Pulmonary artery endothelial cell (primary cell): ENCODE data around the gene PPP1R1B. TPM values are rescaled to one million over a fixed set of nuclear protein-coding genes. Genes with fewer than 3 reads are reported as not detected.

Experiments used
- DNase-seq: peaks from one replicate; pipeline ENCODE4 v3.0.0-alpha.2; 2011; ENCODE audit warnings: low read depth, low spot score
- total RNA-seq: library from RNA; depleted of rRNA; stranded (reverse); fragments of >200 nt; gene quantifications from 2 replicates; pipeline ENCODE4 v1.2.3, GENCODE V29; 2014

Gene PPP1R1B
- total RNA-seq, 1 donor from 2014 or later, result not detected

GRCh38 chr17:39614545-39615157 is 12.1 kb upstream of the PPP1R1B start:
- no peak for DNase-seq

DNA sequence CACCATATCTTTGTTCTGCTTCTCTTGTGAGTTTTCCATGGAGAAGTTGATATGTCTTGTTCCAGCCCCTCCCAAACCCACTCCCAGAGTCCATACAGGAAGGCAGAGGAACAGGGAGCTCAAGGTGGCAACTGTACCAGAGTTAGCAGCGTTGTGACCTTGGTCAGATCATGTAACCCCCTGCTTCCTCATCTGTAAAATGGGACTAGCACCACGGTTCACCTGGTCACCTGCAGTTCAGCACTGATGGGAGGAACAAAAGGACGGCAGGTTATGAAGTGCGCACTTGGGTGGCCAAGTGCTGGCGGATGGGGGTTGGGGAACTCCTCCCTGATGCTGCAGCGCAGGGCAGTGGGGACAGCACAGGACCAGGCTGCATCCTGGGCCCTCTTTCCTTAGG is 11.3 kb upstream of the PPP1R1B start:
- DNase-seq, result no peak

GRCh38 chr17:39617100-39617445 is 9.7 kb upstream of the PPP1R1B start:
- no peak for DNase-seq

GRCh38 chr17:39617446-39618245 is 9.1 kb upstream of the PPP1R1B start:
- DNase-seq, result peak; percentile 15

- no peak for DNase-seq
Measured at GRCh38 chr17:39618246-39618913, 8.4 kb upstream of the PPP1R1B start.

DNA sequence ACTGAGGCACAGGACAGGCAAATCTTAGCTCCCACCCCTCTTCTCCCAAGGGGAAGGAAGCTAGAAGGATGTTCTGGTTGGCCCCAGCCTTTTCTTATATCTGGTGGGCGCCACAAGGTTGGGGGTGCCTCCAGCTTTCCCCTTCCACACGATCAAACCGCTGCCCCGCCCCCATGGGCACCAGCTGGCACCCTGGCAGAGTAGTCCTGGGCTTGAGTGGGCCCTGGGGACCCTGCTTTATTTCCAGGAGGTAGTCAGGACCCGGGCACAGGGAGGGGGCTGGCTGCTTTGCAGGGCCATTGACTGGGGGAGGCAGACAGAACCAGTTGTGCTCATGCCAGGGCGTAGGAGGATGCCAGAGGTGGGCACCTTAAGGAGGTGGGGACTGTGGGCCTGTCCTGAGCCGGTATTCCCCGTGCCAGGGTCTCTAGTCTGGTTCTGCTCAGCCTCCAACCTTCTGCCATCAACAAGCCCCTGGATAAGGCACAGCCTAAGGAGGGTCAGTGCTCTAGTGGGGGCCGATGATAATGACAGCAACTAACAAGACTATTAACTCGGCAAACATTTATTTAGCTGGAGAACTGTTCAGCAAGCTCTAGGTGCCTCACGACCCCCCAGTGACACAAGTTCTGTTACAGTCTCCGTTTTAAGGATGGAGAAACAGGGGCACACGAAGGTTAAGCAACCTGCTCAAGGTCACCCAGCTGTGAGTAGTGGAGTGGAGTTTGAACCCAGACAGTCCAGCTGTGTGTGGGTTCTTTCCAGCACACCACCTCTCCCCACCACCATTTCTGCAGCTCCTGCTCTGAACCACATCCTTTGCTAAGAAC is 7.6 kb upstream of the PPP1R1B start:
- no peak for DNase-seq

DNA sequence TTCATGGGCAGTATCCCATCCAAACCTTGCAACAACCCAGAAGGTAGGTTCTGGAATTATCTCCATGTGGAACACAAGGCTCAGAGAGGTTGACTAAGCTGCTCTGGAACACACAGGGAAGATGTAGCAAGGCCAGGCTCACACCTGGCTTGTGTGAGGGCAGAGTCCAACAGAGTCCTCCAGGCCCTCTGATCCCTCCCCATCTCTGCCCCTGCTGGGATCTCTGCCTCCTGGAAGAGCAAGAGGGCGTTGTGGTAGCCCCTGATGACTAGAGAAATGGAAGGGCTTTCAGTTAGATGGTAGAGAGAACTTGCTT is 7.0 kb upstream of the PPP1R1B start:
- no peak for DNase-seq

DNA sequence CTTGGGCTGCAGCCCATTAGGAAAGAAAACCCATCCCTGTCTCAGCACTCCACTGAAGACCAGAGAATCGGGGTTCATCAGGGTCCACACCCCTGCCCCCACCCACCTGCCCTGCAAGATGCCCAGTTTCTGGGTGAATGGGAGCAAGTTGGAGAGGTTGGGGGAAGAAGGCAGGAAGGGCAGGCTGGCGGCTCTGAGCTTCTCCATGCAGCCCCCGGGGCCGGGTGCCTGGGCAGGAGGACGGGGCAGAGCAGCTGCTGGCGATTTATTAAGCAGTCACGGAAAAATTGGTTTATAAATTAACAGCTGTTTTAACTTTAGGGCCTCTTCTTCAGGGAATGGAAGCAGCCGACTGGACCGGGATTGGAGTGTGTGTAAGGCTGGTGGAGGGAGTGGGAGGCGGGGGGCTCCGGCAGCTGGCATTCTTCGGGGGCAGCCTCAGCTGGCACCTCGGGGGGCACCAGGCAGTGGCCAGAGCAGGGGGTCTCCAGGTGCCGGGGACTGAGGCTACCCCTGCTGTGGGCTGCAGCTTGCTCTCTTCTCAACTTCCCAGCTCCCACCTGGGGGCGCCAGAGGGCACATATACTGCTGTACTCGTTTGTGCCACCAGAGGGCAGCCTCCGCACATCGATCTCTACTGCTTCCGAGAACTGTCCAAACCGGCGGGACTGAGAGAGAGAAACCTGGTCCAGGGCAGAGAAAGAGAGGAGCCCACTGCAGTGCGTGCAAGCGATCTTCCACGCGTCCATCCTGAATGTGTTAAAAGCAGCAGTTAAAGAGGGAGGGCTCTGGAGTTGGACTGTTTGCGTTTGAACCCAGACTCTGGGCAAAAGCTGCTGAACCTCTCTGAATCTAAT is 5.0 kb upstream of the PPP1R1B start:
- DNase-seq, result peak; percentile 29

DNA sequence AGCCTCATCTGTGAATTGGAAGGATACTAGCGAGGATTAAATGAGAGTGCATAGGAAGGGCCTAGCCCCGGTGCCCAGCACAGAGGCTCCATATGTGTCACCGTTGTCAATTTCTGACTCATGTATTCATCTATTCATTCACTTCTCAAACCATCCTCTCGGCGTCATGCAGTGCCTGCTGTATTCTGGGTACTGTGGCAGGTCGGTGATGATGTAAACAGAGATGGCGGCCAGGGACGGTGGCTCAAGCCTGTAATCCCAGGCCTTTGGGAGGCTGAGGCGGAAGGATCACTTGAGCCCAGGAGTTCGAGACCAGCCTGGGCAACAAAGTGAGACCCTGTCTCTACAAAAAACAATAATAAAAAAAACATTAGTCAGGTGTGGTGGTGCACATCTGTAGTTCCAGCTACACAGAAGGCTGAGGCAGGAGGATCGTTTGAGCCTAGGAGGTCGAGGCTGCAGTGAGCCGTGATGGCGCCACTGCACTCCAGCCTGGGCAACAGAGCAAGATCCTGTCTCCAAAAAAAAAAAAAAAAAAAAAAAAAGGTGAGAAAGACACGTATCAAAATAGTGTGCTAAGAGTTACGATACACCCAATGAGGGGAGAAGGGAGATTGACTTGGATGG is 4.3 kb upstream of the PPP1R1B start:
- no peak for DNase-seq

GRCh38 chr17:39623356-39623950 is 3.3 kb upstream of the PPP1R1B start:
- no peak for DNase-seq

DNA sequence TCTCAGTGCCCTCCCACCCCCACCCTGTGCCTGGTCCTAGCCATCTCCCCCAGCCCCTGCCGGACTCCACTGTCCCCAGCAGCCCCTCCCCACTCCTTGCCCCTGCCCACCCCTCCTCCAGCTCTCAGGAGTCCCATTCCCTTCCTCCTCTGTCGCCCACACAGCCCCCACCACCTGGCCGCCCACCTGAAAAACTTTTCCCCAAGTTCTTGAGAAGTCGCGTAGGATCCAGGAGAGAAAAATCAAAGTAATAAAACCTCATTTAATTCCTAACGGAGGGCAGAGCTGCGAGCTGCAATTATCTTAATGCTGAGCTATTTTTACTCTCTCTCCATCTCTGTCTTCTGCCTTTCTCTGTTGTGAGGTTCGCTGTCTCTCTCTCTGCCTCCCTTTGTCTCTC is 2.4 kb upstream of the PPP1R1B start:
- DNase-seq, result no peak

DNA sequence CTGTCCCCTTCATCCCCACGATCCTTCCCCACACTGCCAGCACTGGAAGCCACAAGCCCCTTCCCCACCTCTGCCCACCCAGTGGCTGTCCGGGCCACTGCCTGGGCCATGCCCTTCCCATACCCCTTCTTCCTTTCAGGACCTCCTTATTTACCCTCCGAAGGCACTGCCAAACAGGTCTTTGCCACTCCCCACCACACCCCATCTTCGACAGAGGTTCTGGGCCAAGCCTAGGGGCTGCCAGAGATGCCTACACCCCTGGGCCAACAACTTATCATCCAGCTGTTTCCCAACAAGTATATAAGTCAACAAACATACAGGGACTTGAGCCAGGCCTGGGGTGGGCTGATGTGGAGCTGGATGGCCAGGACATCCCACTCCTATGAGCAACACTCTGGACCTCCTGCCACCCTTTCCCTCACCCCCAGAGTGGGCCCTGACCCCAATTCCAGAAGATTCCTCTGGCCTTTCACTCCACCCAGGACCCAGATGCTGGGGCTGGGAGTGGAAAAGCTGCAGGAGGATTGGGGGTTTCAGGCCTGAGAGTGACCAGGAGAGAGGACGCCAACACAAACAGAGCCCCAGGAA is 1.5 kb upstream of the PPP1R1B start:
- no peak for DNase-seq

DNA sequence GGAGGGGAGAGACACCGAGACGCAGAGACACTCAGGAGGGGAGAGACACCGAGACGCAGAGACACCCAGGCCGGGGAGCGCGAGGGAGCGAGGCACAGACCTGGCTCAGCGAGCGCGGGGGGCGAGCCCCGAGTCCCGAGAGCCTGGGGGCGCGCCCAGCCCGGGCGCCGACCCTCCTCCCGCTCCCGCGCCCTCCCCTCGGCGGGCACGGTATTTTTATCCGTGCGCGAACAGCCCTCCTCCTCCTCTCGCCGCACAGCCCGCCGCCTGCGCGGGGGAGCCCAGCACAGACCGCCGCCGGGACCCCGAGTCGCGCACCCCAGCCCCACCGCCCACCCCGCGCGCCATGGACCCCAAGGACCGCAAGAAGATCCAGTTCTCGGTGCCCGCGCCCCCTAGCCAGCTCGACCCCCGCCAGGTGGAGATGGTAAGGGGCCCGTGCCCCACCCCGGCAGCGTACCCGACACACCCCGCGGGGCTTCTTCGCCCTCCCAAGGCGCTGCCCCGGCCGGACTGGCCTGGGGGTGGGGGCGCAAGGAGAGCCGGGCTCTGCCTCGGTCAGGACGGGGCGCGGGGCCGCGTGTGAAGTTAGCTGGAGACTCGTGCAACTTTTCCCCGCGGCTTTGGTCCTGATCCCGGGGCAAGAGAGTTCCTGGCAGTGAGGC is 427 bp downstream of the PPP1R1B start:
- no peak for DNase-seq

- DNase-seq, result no peak
Measured at GRCh38 chr17:39627712-39628516, 1.2 kb downstream of the PPP1R1B start.

GRCh38 chr17:39628655-39629493 is 2.1 kb downstream of the PPP1R1B start:
- DNase-seq, result no peak

DNA sequence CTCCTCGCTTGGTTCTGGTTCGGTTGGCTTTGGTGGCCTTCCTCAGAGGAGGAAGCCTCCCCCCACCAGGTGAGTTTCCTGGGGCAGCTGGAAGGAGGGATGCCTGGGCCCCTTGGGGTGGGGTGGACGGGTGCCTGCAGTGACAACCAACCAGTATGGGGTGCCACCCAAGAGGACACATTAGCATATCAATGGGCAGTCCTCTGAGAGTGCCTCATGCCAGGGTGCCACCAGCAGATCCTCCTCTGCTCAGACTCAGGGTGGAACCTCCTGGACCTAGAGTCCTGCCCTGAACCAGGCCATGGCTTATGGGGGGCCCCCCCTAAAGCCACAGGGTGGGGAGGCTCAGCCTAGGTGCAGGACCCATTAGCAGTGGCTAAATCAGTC is 2.7 kb downstream of the PPP1R1B start:
- no peak for DNase-seq

DNA sequence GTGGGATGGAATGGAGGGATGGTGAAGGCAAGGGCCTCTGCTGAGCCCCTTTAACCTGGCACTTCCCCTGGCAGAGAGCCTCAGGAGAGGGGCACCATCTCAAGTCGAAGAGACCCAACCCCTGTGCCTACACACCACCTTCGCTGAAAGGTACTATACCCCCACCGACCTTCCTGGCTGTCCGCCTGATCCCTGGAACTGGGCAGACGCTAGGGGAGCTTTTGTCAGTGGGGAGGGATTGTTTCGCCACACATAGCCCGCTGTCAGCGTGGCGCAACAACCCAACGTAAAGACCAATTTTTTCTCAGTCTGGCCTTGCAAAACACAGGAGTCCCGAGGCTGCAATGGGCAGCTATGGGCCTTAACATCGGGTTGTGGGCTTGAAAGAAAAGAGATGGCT is 3.1 kb downstream of the PPP1R1B start:
- no peak for DNase-seq

GRCh38 chr17:39631403-39631802 is 4.7 kb downstream of the PPP1R1B start:
- DNase-seq, result no peak
